Rectal smooth muscle tissue (tissue), 1 donor: ENCODE data around the gene MLLT1.

ENCODE experiments used
- H3K27ac ChIP-seq: one replicate; pipeline ENCODE4 v1.7.0; 2013; ENCODE audit warnings: low read depth, low read length, inconsistent platforms
- H3K27me3 ChIP-seq: one replicate; pipeline ENCODE4 v1.7.0; 2013; ENCODE audit warnings: low read length; ENCODE audit not compliant: control insufficient read depth, insufficient read depth
- H3K36me3 ChIP-seq: one replicate; pipeline ENCODE4 v1.7.0; 2013; ENCODE audit warnings: low read length; ENCODE audit not compliant: control insufficient read depth, insufficient read depth
- H3K4me1 ChIP-seq: one replicate; pipeline ENCODE4 v1.7.0; 2013; ENCODE audit warnings: low read length; ENCODE audit not compliant: control insufficient read depth, insufficient read depth
- H3K4me3 ChIP-seq: one replicate; pipeline ENCODE4 v1.7.0; 2013; ENCODE audit warnings: low read length
- H3K9ac ChIP-seq: one replicate; pipeline ENCODE4 v1.7.0; 2013; ENCODE audit warnings: low read length

MLLT1 gene

DNA sequence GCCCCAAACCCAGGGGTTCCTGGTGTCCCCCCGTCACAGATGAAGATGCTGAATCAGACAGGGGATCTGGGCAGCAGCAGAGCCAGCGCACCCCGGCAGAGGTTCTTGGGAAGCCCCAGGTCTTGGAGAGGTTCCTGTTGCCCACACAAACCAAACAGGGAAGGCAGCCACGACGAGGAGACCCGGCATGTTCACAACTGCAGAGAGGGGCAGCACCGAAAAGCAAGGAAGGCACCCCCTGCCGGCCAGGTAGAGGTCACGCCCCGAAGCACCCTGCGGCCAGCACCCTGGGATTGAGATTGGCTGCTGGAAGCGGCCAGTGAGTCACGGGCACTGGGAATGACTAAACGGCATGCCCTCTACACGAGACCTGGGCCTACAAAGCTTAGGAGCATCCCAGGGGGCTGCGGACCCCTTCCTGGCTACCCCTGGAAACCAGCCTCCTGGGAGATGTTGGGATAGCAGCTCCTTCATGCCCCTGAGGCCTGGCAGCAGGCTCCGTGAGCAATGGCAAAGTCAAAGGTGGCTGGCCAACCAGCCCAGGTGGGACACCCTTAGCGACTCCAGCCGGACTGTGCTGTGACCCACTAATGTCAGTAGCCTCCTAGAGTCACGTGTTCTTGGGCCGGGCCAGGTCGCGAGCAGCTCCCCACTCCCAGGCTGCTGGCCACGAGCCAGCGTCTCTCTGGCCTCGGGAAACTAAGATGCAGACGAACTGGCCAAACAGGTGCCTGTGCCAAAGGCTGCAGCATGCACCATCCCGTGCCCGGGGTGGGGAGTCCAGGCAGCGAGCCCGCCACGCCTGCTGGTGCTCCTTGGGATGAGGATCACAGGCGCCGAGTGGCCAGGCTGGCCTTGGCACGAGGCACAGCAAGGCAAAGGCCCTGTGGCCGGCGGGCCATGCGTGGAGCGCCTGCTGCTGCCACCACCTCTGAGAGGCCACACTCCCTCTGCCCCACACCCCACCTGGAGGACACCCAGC, 43.2 kb downstream of the MLLT1 start:
- no peak overlapping the region for H3K9ac ChIP-seq
- H3K36me3 ChIP-seq: no peaks in the 10 kb centered on the region
- no peak overlapping the region for H3K27ac ChIP-seq
- H3K27me3 ChIP-seq: no peaks in the 10 kb centered on the region
- peaks cover 17% of the 10 kb centered on the region for H3K4me1 ChIP-seq
- H3K4me3 ChIP-seq: no peak overlapping the region

DNA sequence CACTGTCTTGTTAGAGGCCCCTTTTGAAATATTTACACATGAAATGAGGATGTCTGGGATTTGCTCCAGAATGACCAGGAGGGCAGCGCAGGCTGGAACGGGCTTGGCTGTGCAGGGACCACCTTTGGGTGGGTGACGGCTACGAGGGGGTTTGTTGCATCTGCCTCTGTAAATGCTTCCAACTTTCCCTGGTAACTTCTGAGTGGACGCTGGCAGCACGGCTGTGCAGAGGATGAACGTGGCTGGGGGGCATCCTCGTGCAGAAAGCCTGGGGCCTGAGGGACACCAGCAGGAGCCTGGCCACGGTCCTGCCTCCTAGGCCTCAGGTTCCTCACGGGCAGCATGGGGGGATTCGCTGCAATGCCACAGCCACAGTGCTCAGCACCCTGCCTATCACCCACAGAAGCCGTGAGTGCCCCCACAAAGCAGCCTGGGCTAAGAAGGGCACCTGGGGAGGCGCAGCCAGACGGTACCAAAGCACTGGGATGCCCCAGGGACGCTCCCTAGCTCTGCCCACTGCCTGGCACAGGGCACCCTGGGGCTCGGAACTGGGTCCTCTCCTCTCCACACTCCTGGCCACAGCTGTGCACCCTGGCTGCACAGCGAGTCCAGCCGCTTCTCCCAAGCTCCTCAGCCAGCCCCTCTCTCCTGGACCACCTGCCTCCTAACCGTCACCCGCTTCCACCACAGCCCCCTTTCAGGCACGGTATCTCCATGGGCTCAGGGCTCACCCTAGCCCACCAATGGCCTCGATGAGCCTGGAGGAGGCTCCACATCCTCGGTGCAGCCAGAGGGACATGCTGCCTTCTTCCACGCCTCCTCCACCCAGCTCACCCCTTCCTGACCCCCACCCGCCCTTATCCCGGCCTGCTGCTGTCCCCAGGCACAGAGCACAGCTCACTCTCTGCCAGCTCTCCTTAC, 44.5 kb downstream of the MLLT1 start:
- peaks cover 17% of the 10 kb centered on the region for H3K4me1 ChIP-seq
- no peak overlapping the region for H3K27ac ChIP-seq
- H3K4me3 ChIP-seq: no peak overlapping the region
- H3K36me3 ChIP-seq: no peaks in the 10 kb centered on the region
- no peak overlapping the region for H3K9ac ChIP-seq
- H3K27me3 ChIP-seq: no peaks in the 10 kb centered on the region

DNA sequence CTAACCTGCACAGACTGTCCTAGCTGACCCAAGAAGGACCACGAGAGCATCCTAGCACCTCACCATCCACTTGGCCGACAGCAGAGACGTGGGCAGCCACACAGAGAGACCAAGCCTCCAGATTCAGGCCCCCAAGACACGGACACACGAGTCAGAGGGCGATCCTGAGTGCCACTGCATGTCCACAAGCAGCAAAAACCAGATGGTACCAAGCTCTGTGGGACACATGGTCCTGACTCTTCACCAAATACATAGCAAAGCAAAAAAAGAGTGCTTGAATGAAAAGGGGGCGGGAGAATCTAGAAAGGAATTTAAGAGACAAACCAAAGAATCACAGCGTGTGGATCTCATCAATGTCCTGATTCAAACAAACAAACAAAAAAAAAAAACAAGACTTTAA, 45.2 kb downstream of the MLLT1 start:
- Histone ChIP-seq H3K4me1 (peaks cover 17% of the 10 kb centered on the region), H3K9ac (no peak overlapping the region), H3K36me3 (no peaks in the 10 kb centered on the region), H3K27me3 (no peaks in the 10 kb centered on the region), H3K4me3 (no peak overlapping the region), H3K27ac (no peak overlapping the region)

DNA sequence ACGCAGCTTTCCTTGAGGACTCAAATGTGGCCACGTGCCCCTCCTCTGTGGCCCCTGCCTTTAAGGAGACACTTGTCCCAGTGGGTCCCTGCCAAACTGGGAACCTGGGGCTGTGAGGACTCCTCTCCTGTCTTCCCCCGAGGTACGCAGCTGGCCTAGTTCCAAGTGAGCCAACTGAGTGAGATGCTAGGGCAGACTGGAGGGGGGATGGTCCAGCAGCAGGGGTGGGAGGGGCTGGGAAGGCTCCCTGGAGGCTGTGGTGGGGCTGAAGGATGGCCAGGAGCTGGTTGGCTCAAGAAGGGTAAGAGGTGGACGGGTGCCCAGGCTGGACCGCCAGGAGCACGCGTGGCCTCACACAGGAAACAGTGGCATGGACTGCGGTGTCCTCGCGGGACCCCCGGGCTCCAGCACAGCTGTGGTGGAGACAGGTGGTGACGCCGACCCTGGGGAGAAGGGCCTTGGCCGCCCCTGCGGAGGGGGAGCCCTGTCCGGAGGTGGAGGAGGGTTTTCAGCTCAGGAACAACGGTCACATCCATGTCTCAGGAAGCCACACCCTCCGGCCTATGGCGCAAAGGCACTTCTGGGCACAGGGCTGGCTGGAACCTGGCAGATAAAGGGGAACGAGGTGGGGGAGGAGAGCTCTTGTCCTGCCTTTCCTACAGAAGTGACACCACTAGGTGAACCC, 45.8 kb downstream of the MLLT1 start:
- Histone ChIP-seq H3K27me3 (no peaks in the 10 kb centered on the region), H3K36me3 (no peaks in the 10 kb centered on the region), H3K27ac (no peak overlapping the region), H3K9ac (no peak overlapping the region), H3K4me1 (peaks cover 17% of the 10 kb centered on the region), H3K4me3 (no peak overlapping the region)

DNA sequence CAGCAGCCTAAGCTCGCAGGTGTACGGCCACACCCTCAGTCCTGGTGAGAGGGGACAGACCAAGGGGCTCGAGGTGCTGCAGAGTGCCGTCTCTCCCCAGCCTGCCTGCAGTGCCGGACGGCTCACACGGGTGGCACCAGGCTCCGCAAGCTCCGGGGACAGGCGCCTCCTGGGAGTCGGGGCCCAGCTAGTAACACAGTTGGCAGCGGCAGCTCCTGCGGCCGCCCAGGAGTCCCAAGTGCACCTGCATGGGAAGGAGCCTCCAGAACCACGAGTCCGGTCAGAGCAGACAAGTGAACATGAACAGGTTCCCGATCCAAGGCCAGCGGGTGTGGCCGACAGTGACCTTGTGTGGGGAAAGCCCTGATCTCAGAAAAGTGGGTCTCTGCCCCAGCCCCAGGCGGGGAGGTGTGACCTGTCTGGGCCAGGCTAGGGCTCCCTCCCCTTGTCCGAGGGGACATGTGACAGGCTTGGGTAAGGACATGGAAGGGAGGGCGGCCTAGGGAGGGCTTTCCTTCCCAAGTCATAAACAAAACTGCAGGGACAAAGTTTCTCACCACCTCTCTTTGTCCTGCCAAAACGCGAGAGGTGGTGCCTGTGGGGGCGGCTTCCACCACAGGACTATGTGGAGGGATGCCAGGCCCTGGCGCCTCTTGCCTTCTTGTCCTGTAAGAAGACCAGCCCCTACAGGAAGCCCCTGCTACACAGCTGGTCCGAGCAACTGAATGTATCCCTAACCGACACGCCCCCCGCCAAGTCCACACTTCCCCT, 46.5 kb downstream of the MLLT1 start:
- H3K4me1 ChIP-seq: peaks cover 21% of the 10 kb centered on the region

DNA sequence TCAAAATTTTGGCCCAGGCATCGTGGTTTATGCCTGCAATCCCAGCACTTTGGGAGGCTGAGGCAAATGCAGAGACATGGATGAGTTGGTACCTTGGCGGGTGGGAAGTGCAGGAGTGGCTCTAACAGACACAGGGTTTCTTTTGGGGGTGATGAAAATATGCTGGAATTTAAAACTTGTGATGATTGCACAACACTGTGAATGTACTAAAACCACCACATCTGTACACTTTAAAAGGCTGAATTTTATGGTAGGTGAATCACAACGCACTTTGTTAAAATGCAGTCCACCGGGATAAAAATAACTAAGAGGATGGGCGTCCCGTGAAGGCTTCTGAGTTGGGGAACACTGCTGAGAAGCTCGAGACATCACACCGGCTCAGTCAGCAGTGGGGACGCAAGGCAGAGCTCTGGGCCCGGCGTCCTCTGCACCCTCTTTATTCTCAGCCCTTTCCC, 47.1 kb downstream of the MLLT1 start:
- Histone ChIP-seq H3K27me3 (no peaks in the 10 kb centered on the region), H3K4me1 (peaks cover 22% of the 10 kb centered on the region), H3K27ac (no peak overlapping the region), H3K36me3 (no peaks in the 10 kb centered on the region), H3K4me3 (no peak overlapping the region), H3K9ac (no peak overlapping the region)

More for the DNA sequence above, 46.5 kb downstream of the MLLT1 start:
- H3K4me3 ChIP-seq: no peak overlapping the region
- no peak overlapping the region for H3K9ac ChIP-seq
- no peaks in the 10 kb centered on the region for H3K36me3 ChIP-seq
- H3K27me3 ChIP-seq: no peaks in the 10 kb centered on the region
- H3K27ac ChIP-seq: no peak overlapping the region

DNA sequence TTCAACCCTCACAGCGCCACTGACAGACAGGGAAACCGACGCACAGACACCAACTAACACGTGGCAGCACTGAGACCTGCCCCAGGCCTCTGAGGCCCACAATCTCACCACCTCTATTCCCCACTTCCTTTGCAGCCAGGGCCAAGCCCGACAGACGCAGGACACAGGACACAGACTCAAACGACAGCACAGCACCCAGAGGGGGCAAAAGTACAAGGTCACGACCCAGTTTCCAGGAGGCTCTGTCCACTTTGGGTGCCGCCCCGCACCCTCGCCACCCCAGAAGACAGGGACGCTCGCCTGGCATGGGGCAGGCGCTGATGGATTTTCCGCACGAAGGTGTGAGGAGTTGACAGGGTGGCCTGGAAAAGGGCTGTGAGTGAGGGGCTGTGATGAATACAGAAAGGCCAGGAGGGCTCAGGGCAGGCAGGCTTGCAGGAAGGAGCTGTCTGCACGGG, 48.8 kb downstream of the MLLT1 start:
- Histone ChIP-seq H3K4me1 (peaks cover 22% of the 10 kb centered on the region), H3K4me3 (no peak overlapping the region), H3K36me3 (peaks cover 3% of the 10 kb centered on the region), H3K27ac (no peak overlapping the region), H3K27me3 (no peaks in the 10 kb centered on the region), H3K9ac (no peak overlapping the region)

DNA sequence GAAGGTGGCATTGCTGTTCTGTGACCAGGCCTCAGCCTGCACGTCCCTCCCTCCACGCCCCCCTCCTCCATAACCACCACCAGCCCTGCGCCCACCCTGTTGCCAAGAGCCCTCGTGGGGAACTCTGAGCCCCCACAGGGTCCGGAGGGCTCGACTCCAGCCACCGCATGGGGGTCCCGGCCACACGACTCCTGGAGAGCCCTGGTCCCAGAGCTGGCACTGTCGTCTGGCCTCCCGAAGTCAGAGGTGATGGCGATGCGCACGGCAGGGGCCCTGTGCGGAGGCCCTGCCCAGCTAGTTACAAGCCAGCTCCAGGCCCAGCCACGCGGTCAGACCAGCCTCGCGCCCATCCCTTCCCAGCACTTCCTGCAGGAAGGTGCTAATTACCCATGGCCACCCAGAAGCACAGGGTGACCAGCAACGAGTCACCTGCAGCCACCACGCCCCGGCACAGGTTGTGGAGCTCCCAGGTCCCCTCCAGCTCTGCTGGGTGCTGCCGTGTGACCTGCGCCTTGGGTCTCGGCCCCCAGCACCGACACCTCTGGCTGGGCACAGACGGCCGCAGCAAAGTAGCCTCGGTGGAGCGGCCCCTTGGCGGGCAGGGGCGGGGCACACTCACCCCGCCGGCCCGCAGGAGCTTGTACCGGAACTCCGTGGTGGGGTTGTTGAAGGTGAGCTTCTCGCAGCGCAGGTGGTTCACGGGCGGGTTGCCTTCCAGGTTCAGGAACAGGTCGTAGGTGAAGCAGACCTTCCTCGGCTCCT, 49.6 kb downstream of the MLLT1 start:
- Histone ChIP-seq H3K9ac (no peak overlapping the region), H3K27me3 (no peaks in the 10 kb centered on the region), H3K4me1 (peaks cover 22% of the 10 kb centered on the region), H3K4me3 (no peak overlapping the region), H3K27ac (no peak overlapping the region), H3K36me3 (peaks cover 5% of the 10 kb centered on the region)

DNA sequence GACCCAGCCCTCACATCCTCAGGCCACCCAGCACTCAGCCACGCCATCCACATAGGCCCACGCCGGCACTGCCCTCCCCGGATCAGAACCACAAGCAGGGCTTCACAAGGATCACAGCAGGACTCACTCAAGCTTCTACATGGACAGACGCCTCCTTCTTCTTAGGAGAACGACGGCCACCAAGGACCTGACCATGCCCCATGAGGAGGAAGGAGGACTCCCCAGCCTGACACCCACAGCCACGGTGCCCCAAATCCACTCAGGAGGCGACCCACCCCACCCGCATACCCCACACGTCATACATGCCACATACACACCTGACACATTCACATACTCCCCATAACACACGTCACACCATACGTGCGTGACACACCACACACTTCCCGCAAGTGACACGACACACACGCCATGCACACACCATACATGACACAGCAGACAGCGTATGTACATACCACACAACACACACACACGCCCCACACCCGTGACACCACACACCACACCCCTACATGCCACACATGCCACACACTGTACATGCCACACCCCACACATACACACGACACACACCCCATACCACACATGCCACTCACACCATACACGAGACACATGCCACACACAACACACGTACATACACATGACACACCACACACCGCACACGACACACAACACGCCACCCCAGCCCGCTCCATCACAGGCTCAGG, 50.4 kb downstream of the MLLT1 start:
- no peak overlapping the region for H3K27ac ChIP-seq
- H3K4me3 ChIP-seq: no peak overlapping the region
- peaks cover 6% of the 10 kb centered on the region for H3K36me3 ChIP-seq
- no peaks in the 10 kb centered on the region for H3K27me3 ChIP-seq
- H3K9ac ChIP-seq: no peak overlapping the region
- peaks cover 22% of the 10 kb centered on the region for H3K4me1 ChIP-seq

DNA sequence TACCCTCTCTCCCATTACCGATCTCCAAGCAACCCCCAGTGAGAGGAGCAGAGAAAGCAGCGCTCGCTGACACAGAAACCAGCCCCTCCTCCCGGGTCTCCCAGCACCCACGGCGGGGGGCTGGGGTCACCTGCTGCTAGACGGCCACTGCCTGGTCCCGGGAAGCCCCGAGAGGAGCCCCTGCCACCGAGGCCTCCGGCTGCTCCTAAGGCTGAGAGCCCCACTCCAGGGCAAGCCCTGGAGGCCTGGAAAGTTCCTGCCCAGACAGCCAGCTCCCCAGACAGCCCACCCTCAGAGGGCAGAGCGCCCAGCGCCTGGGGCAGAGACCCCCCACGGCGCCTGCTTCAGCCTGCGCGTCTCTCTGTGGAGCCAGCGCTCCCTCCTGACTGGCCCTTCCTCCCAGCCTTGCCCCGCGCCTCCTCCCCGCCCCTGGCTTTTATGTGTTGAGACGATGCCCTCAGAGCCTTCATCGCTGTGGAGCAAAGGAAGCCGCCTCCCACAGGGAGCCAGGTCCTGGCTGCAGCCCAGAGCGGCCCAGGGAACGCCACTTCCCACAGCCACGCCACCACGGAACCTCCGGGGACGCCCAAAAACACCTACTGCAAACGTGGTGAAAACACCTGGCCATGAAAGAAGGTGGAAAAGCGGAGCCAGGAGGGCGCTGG, 51.1 kb downstream of the MLLT1 start:
- no peaks in the 10 kb centered on the region for H3K27me3 ChIP-seq
- H3K36me3 ChIP-seq: peaks cover 9% of the 10 kb centered on the region
- H3K4me1 ChIP-seq: peaks cover 21% of the 10 kb centered on the region
- H3K9ac ChIP-seq: no peak overlapping the region
- H3K4me3 ChIP-seq: no peak overlapping the region
- no peak overlapping the region for H3K27ac ChIP-seq
